ENCODE data around the gene PAOX. TPM values are rescaled to one million over a fixed set of nuclear protein-coding genes. Genes with fewer than 3 reads are reported as not detected.
A peak's percentile ranks its signal among the peaks of the same experiment; 100 is the strongest.

Gene PAOX
- total RNA-seq, 6 donors from 2014 or later, result 4.7 to 24.1 (median 10.3) TPM

DNA sequence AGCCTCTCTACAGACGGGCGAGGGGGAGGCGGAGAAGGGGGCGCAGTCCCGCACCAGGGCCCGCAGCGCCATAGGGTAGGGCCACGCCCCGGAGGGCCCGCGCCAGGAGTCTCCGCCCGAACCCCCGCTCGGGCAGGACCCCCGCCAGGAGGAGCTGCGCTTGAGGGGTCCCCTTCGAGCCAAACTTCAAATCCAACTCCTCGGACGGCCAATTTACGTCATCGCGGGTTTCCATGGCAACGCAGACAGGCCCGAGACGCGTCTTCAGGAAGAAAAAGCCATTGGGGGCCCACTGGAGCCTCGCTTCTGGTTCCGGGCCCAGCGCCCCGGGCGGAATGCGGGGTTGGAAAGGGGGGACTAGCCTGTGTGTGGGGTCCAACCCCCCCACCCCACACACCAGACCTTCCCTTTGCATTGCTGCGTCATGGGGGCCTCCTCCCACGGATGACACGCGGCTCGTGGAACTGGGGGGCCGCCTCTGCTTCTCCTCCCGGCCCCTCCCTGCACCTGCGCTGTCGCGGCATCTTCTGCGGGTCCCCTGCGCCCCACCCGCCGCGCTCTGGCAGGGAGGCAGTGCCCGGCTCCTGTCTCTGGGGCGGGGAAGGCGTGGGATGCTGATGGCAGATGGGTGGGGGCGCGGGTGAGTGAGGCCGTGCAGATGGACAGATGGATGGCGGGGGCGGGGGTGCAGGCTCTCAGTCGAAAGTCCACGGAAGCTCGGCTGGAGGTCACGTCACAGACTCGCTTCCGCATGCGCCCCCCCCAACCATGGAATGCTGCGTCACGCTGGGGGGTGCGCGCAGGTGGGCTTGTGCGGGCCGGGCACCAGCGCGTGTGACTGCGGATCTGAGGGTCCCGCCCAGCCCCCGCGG lies 43.6 kb upstream of the PAOX start:
- H3K27me3 ChIP-seq, result peaks cover 0 to 35% (median 24%) of the 10 kb centered on the region in 4 donors
- ATAC-seq (ENCODE audit: low FRiP score in 2 of 2) (peak; percentile 46 to 60), DNase-seq (peak in 1 of 2 donors; percentile 84)
- no peaks in the 10 kb centered on the region for H3K9me3 ChIP-seq
- peaks cover 21 to 25% (median 22%) of the 10 kb centered on the region in 4 donors for H3K4me1 ChIP-seq
- TF ChIP-seq, protein P1, sequence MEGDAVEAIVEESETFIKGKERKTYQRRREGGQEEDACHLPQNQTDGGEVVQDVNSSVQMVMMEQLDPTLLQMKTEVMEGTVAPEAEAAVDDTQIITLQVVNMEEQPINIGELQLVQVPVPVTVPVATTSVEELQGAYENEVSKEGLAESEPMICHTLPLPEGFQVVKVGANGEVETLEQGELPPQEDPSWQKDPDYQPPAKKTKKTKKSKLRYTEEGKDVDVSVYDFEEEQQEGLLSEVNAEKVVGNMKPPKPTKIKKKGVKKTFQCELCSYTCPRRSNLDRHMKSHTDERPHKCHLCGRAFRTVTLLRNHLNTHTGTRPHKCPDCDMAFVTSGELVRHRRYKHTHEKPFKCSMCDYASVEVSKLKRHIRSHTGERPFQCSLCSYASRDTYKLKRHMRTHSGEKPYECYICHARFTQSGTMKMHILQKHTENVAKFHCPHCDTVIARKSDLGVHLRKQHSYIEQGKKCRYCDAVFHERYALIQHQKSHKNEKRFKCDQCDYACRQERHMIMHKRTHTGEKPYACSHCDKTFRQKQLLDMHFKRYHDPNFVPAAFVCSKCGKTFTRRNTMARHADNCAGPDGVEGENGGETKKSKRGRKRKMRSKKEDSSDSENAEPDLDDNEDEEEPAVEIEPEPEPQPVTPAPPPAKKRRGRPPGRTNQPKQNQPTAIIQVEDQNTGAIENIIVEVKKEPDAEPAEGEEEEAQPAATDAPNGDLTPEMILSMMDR (IDR thresholded peaks at IDR 0.05), result no peak
- TF ChIP-seq EP300 (IDR thresholded peaks at IDR 0.05), result no peak
- TF ChIP-seq POLR2AphosphoS5 (IDR thresholded peaks at IDR 0.05), result no peak
- no peak for TF ChIP-seq POLR2A (IDR thresholded peaks at IDR 0.05)
- H3K4me3 ChIP-seq, result peak overlapping the region in 3 of 4 donors; percentile 33 to 45 (median 40)
- H3K36me3 ChIP-seq, result no peaks in the 10 kb centered on the region
- 4% methylated on average over 23 to 70 of the region's 75 CpGs for WGBS, 2 donors
- H3K27ac ChIP-seq, result peak overlapping the region in 2 of 4 donors; percentile 10 to 52

DNA sequence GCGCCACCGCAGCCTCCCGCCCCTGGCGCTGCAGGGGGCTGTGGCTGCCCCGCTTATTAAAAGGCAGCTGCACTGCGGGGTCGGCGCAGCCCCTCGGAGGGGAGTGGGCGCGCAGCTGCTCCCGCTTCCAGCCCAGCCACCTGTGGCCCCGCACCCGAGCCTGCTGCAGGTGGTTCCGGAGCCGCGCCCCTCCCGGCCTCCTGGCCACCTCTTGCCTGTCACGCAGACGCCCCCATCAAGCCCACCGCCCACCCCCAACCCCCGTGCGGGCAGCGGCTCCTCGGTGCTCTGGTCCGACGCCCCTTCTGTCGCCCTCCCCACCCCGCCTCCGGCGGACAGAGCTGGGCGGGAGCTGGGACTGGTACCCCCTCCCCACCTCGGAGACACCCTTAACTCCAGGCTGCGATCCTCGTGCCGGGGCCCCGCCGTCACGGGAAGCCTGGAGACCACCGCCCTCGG lies 42.9 kb upstream of the PAOX start:
- H3K27ac ChIP-seq, result peak overlapping the region in 2 of 4 donors; percentile 7 to 10
- DNase-seq, result no peak
- H3K4me1 ChIP-seq, result peaks cover 21 to 25% (median 22%) of the 10 kb centered on the region in 4 donors
- H3K4me3 ChIP-seq, result peak overlapping the region in 3 of 4 donors; percentile 33 to 45 (median 40)
- no peaks in the 10 kb centered on the region for H3K36me3 ChIP-seq
- no peak for ATAC-seq (ENCODE audit: low FRiP score in 2 of 2)
- TF ChIP-seq, protein P1 (IDR thresholded peaks at IDR 0.05), result no peak
- TF ChIP-seq EP300 (IDR thresholded peaks at IDR 0.05), result no peak
- no peak for TF ChIP-seq POLR2AphosphoS5 (IDR thresholded peaks at IDR 0.05)
- no peak for TF ChIP-seq POLR2A (IDR thresholded peaks at IDR 0.05)
- peaks cover 0 to 35% (median 24%) of the 10 kb centered on the region in 4 donors for H3K27me3 ChIP-seq
- WGBS, 2 donors, result 11% methylated on average over 20 of the region's 41 CpGs; no CpG with 5 or more reads in 1 of the 2 donors
- H3K9me3 ChIP-seq, result no peaks in the 10 kb centered on the region

DNA sequence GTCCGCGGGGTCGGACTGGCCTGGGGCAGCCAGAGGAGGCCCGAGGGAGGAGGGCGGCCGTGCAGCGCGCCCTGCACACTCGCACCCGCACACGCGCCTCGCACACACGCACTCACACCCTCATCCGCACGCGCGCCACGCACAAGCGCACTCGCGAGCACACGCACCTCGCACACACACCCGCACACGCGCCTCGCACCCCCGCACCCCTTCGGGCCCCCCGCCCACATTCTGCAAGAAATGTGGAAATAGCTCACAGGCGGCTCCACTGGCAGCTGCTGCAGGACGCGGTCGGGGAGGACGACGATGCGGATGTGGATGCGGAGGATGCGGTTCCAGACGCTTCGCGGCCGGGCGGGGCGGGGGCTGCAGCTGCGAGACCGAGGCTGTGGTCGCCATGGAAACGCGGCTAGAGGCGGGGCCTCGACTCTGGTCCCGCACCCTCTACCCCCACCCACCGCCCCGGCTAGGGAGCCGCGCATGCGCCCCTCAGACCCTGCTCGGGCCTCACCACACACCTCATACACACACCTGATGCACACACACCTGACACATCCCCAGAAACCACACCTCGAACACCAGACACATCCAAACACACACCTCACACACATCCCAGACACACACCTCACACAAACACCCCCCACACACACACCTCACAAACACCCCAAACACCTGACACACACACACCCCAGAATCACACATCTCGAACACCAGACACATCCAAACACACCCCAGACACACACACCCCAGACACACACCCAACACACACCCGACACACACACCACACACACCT lies 42.3 kb upstream of the PAOX start, which contains the start of gene CALY:
Gene CALY (minus strand): TSS at position 320 of the 793 bp plus-strand sequence. CDS start 7,907 bp downstream, outside the sequence.
- peaks cover 21 to 25% (median 22%) of the 10 kb centered on the region in 4 donors for H3K4me1 ChIP-seq
- DNase-seq (peak; percentile 45 to 92), ATAC-seq (ENCODE audit: low FRiP score in 2 of 2) (peak in 1 of 2 donors; percentile 16)
- peak within 1 kb of the TSS in 2 of 4 donors; percentile 7 to 10 for H3K27ac ChIP-seq
- TF ChIP-seq EP300 (IDR thresholded peaks at IDR 0.05) (no peak), POLR2AphosphoS5 (IDR thresholded peaks at IDR 0.05) (no peak), POLR2A (IDR thresholded peaks at IDR 0.05) (no peak)
- TF ChIP-seq, protein P1 (IDR thresholded peaks at IDR 0.05), result no peak
- H3K4me3 ChIP-seq, result peak within 1 kb of the TSS in 3 of 4 donors; percentile 33 to 45 (median 40)
- no peaks in the 10 kb centered on the region for H3K36me3 ChIP-seq
- H3K9me3 ChIP-seq, result no peaks in the 10 kb centered on the region
- peaks cover 0 to 35% (median 24%) of the 10 kb centered on the region in 4 donors for H3K27me3 ChIP-seq
- WGBS, 2 donors, result 20 to 24% methylated on average over 21 to 58 of the region's 63 CpGs

DNA sequence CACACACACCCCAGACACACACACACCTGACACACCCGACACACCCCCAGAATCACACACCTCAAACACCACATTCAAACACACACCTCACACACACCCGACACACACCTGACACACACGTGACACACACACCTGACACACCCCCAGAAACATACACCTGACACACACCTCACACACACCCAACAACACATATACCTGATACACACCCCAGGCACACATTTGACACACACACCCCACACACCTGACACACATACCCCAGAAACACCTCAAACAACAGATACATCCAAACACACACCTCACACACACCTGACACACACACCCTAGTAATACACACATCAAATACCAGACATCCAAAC lies 41.7 kb upstream of the PAOX start:
- peaks cover 0 to 35% (median 24%) of the 10 kb centered on the region in 4 donors for H3K27me3 ChIP-seq

More for the DNA sequence above, 41.7 kb upstream of the PAOX start:
- TF ChIP-seq, protein P1 (IDR thresholded peaks at IDR 0.05), result no peak
- TF ChIP-seq POLR2AphosphoS5 (IDR thresholded peaks at IDR 0.05) (no peak), EP300 (IDR thresholded peaks at IDR 0.05) (no peak), POLR2A (IDR thresholded peaks at IDR 0.05) (no peak)
- DNase-seq (no peak), ATAC-seq (ENCODE audit: low FRiP score in 2 of 2) (no peak)
- no peaks in the 10 kb centered on the region for H3K36me3 ChIP-seq
- H3K4me1 ChIP-seq, result peaks cover 21 to 25% (median 22%) of the 10 kb centered on the region in 4 donors
- no peak overlapping the region for H3K4me3 ChIP-seq
- no peaks in the 10 kb centered on the region for H3K9me3 ChIP-seq
- 89 to 91% methylated on average over 3 of the region's 3 CpGs for WGBS, 2 donors
- H3K27ac ChIP-seq, result no peak overlapping the region
